Neuronal stem cell (in vitro differentiated cells): ENCODE data around the gene CYLD.

Experiments used
- DNase-seq: peaks from one replicate; pipeline ENCODE4 v3.0.0-alpha.2; 2013; ENCODE audit warnings: low spot score
- H2AFZ ChIP-seq: one replicate; pipeline ENCODE4 v1.6.1; 2013; ENCODE audit warnings: mild to moderate bottlenecking, low read length, inconsistent platforms
- H2AK5ac ChIP-seq: 2 replicates; pipeline ENCODE4 v1.6.1; 2013; ENCODE audit warnings: low read depth, mild to moderate bottlenecking, inconsistent platforms, low read length, moderate library complexity, mixed read lengths
- H2BK120ac ChIP-seq: 2 replicates; pipeline ENCODE4 v1.6.1; 2013; ENCODE audit warnings: low read depth, mild to moderate bottlenecking, inconsistent platforms, low read length, moderate library complexity, mixed read lengths
- H2BK12ac ChIP-seq: one replicate; pipeline ENCODE4 v1.6.1; 2013; ENCODE audit warnings: low read length, inconsistent platforms
- H2BK15ac ChIP-seq: 2 replicates; pipeline ENCODE4 v1.6.1; 2013; ENCODE audit warnings: mild to moderate bottlenecking, low read length, inconsistent platforms, mixed read lengths
- H2BK5ac ChIP-seq: one replicate; pipeline ENCODE4 v1.6.1; 2013; ENCODE audit warnings: inconsistent platforms, mild to moderate bottlenecking, low read length, moderate library complexity
- H3K14ac ChIP-seq: one replicate; pipeline ENCODE4 v1.6.1; 2013; ENCODE audit warnings: low read length, inconsistent platforms
- H3K18ac ChIP-seq: 2 replicates; pipeline ENCODE4 v1.6.1; 2013; ENCODE audit warnings: low read length, inconsistent platforms
- H3K23ac ChIP-seq: 2 replicates; pipeline ENCODE4 v1.6.1; 2013; ENCODE audit warnings: low read depth, mild to moderate bottlenecking, mixed read lengths, low read length, inconsistent platforms; ENCODE audit not compliant: poor library complexity
- H3K27ac ChIP-seq: replicated peaks from 3 replicates; pipeline ENCODE4 v1.5.1; 2013; ENCODE audit warnings: low read length, inconsistent platforms
- H3K27me3 ChIP-seq, 3 experiments: 2 replicates each; pipeline ENCODE4 v1.6.1; 2013; ENCODE audit warnings: low read length in 3 of 3, mild to moderate bottlenecking in 2 of 3, inconsistent platforms in 1 of 3, low read depth in 1 of 3, mixed read lengths in 1 of 3, moderate library complexity in 1 of 3; ENCODE audit not compliant: control insufficient read depth in 3 of 3, insufficient read depth in 3 of 3
- H3K36me3 ChIP-seq, 2 donors: replicated peaks in 1 of 2; 2 replicates each; pipeline ENCODE4 v1.6.1; 2013; ENCODE audit warnings: low read length in 2 of 2; ENCODE audit not compliant: control insufficient read depth in 2 of 2, insufficient read depth in 2 of 2
- H3K4ac ChIP-seq: 2 replicates; pipeline ENCODE4 v1.6.1; 2013; ENCODE audit warnings: inconsistent platforms, mild to moderate bottlenecking, low read length, moderate library complexity
- H3K4me1 ChIP-seq, 2 donors: 1 replicate in 1 of 2; 2 replicates in 1 of 2; pipeline ENCODE4 v1.6.1; 2013; ENCODE audit warnings: low read length in 2 of 2, low read depth in 1 of 2; ENCODE audit not compliant: control insufficient read depth in 2 of 2, insufficient read depth in 1 of 2
- H3K4me2 ChIP-seq: one replicate; pipeline ENCODE4 v1.6.1; 2013; ENCODE audit warnings: mild to moderate bottlenecking, low read length, inconsistent platforms; ENCODE audit not compliant: insufficient read depth, poor library complexity, severe bottlenecking
- H3K4me3 ChIP-seq, 2 donors: 2 replicates each; pipeline ENCODE4 v1.5.1; 2013; ENCODE audit warnings: low read length in 2 of 2, mild to moderate bottlenecking in 2 of 2, inconsistent platforms in 1 of 2, moderate library complexity in 1 of 2
- H3K79me1 ChIP-seq: one replicate; pipeline ENCODE4 v1.6.1; 2013; ENCODE audit warnings: low read depth, mild to moderate bottlenecking, inconsistent platforms, low read length, moderate library complexity
- H3K9ac ChIP-seq: one replicate; pipeline ENCODE4 v1.6.1; 2013; ENCODE audit warnings: mild to moderate bottlenecking, low read depth, low read length, inconsistent platforms; ENCODE audit not compliant: poor library complexity
- H3K9me3 ChIP-seq, 2 donors: replicated peaks in 1 of 2; 2 replicates each; pipeline versions ENCODE3 to v1.6.1; 2013; ENCODE audit warnings: low read length in 2 of 2, mild to moderate bottlenecking in 2 of 2, inconsistent platforms in 1 of 2, low read depth in 1 of 2, mixed read lengths in 1 of 2, moderate library complexity in 1 of 2; ENCODE audit not compliant: control insufficient read depth in 2 of 2, insufficient read depth in 1 of 2
- H4K8ac ChIP-seq: one replicate; pipeline ENCODE4 v1.6.1; 2013; ENCODE audit warnings: low read depth, mild to moderate bottlenecking, inconsistent platforms, low read length, moderate library complexity
- H4K91ac ChIP-seq: one replicate; pipeline ENCODE4 v1.6.1; 2013; ENCODE audit warnings: low read length, low read depth, mild to moderate bottlenecking, inconsistent platforms; ENCODE audit not compliant: poor library complexity
- WGBS, 2 donors: extraction: QIAGEN DNeasy Blood & Tissue Kit; methylation state at CpG; one replicate each; pipeline ENCODE4 v1.1.7; 2013; ENCODE audit warnings: missing lambda C conversion rate in 2 of 2, mixed read lengths in 1 of 2; ENCODE audit not compliant: insufficient read length in 2 of 2, insufficient replicate concordance in 1 of 2; ENCODE audit errors: extremely low coverage in 2 of 2; 5-methylcytosine and 5-hydroxymethylcytosine counted together

The CYLD gene

GRCh38 chr16:50810241-50810965 lies 68.5 kb downstream of the CYLD start:
- Histone ChIP-seq H3K4me1 (peaks cover 3 to 7% of the 10 kb centered on the region in 2 donors), H2BK5ac (no peak overlapping the region), H2AK5ac (no peak overlapping the region), H2BK15ac (no peak overlapping the region), H3K9me3 (no peaks in the 10 kb centered on the region), H3K4me3 (no peak overlapping the region), H2BK12ac (no peak overlapping the region), H3K27ac (no peak overlapping the region), H2AFZ (no peak overlapping the region), H3K14ac (no peak overlapping the region), H4K8ac (no peak overlapping the region), H3K4ac (no peak overlapping the region), H3K36me3 (no peaks in the 10 kb centered on the region), H3K18ac (no peak overlapping the region), H3K79me1 (no peaks in the 10 kb centered on the region), H3K23ac (no peak overlapping the region), H3K27me3 (no peaks in the 10 kb centered on the region), H3K4me2 (no peak overlapping the region), H3K9ac (no peak overlapping the region), H4K91ac (no peak overlapping the region), H2BK120ac (no peak overlapping the region)
- no CpG with 5 or more reads among the region's 8 CpGs for WGBS, 2 donors
- no peak for DNase-seq

- H3K23ac ChIP-seq, result peak overlapping the region; percentile 76
- no peaks in the 10 kb centered on the region for H3K36me3 ChIP-seq
- no peak overlapping the region for H2BK12ac ChIP-seq
- H2AK5ac ChIP-seq, result peak overlapping the region; percentile 40
- H3K4me1 ChIP-seq, result peaks cover 3 to 7% of the 10 kb centered on the region in 2 donors
- peak overlapping the region; percentile 71 for H3K14ac ChIP-seq
- no peaks in the 10 kb centered on the region for H3K79me1 ChIP-seq
- no peak overlapping the region for H2AFZ ChIP-seq
- no peaks in the 10 kb centered on the region for H3K9me3 ChIP-seq
- no peak overlapping the region for H2BK120ac ChIP-seq
- no peak overlapping the region for H3K9ac ChIP-seq
- no peak for DNase-seq
- WGBS, 2 donors, result no CpG with 5 or more reads among the region's 7 CpGs
- no peak overlapping the region for H4K8ac ChIP-seq
- H2BK5ac ChIP-seq, result no peak overlapping the region
- H4K91ac ChIP-seq, result no peak overlapping the region
- H3K27ac ChIP-seq, result no peak overlapping the region
- peaks cover 0 to 1% (median 0%) of the 10 kb centered on the region in 3 experiments for H3K27me3 ChIP-seq
- peak overlapping the region; percentile 9 for H3K18ac ChIP-seq
- no peak overlapping the region for H3K4me2 ChIP-seq
- no peak overlapping the region for H3K4ac ChIP-seq
- H3K4me3 ChIP-seq, result no peak overlapping the region
- H2BK15ac ChIP-seq, result no peak overlapping the region
Measured at GRCh38 chr16:50812046-50812445, 70.2 kb downstream of the CYLD start.

- H2BK120ac ChIP-seq, result no peak overlapping the region
- WGBS, 2 donors, result no CpG with 5 or more reads among the region's 9 CpGs
- no peaks in the 10 kb centered on the region for H3K36me3 ChIP-seq
- H3K79me1 ChIP-seq, result no peaks in the 10 kb centered on the region
- no peak overlapping the region for H3K27ac ChIP-seq
- H2BK15ac ChIP-seq, result no peak overlapping the region
- no peak overlapping the region for H2BK5ac ChIP-seq
- H2AK5ac ChIP-seq, result no peak overlapping the region
- H3K4ac ChIP-seq, result no peak overlapping the region
- no peak overlapping the region for H3K4me2 ChIP-seq
- H2BK12ac ChIP-seq, result no peak overlapping the region
- H3K18ac ChIP-seq, result no peak overlapping the region
- no peak for DNase-seq
- no peak overlapping the region for H4K8ac ChIP-seq
- no peak overlapping the region for H3K4me3 ChIP-seq
- H3K23ac ChIP-seq, result no peak overlapping the region
- peaks cover 0 to 5% (median 0%) of the 10 kb centered on the region in 3 experiments for H3K27me3 ChIP-seq
- H3K4me1 ChIP-seq, result peaks cover 3 to 7% of the 10 kb centered on the region in 2 donors
- H2AFZ ChIP-seq, result no peak overlapping the region
- no peaks in the 10 kb centered on the region for H3K9me3 ChIP-seq
- no peak overlapping the region for H3K9ac ChIP-seq
- no peak overlapping the region for H4K91ac ChIP-seq
- peak overlapping the region; percentile 92 for H3K14ac ChIP-seq
Measured at GRCh38 chr16:50812876-50813466, 71.1 kb downstream of the CYLD start.

GRCh38 chr16:50814052-50814451 lies 72.2 kb downstream of the CYLD start:
- Histone ChIP-seq H3K14ac (no peak overlapping the region), H3K4me3 (no peak overlapping the region), H3K9me3 (no peaks in the 10 kb centered on the region), H3K4me1 (peaks cover 3% of the 10 kb centered on the region in 2 donors), H2BK15ac (no peak overlapping the region), H3K4me2 (no peak overlapping the region), H4K91ac (no peak overlapping the region), H3K27me3 (peaks cover 0 to 5% (median 0%) of the 10 kb centered on the region in 3 experiments), H2BK120ac (no peak overlapping the region), H2AK5ac (no peak overlapping the region), H3K4ac (no peak overlapping the region), H4K8ac (no peak overlapping the region), H3K79me1 (no peaks in the 10 kb centered on the region), H2BK12ac (no peak overlapping the region), H3K23ac (no peak overlapping the region), H3K27ac (no peak overlapping the region), H2BK5ac (no peak overlapping the region), H3K18ac (no peak overlapping the region), H3K36me3 (no peaks in the 10 kb centered on the region), H3K9ac (no peak overlapping the region), H2AFZ (no peak overlapping the region)
- no peak for DNase-seq
- no CpG with 5 or more reads among the region's 4 CpGs for WGBS, 2 donors
